ENCODE results near the gene APMAP. TPM values are rescaled to one million over a fixed set of nuclear protein-coding genes. Genes with fewer than 3 reads are reported as not detected.

Gene APMAP
- total and polyA plus RNA-seq, 3 experiments from 2014 or later = 82.5 to 228 (median 83.6) TPM

- Mint-ChIP-seq H3K36me3 (peaks cover 0 to 15% (median 0%) of the 10 kb centered on the region in 3 donors), H3K4me3 (peak overlapping the region in 2 of 7 donors; percentile 39 to 49), H3K4me1 (peaks cover 28 to 38% (median 34%) of the 10 kb centered on the region in 3 donors), H3K27ac (peak overlapping the region in 2 of 8 donors; percentile 24 to 53), H3K27me3 (peaks cover 0 to 3% of the 10 kb centered on the region in 2 donors), H3K9me3 (no peaks in the 10 kb centered on the region)
- Histone ChIP-seq H3K4me1 (ENCODE audit: insufficient read depth, low read length) (peaks cover 30% of the 10 kb centered on the region), H3K27ac (ENCODE audit: low read depth, low read length) (no peak overlapping the region), H3K9me3 (ENCODE audit: low read length) (no peaks in the 10 kb centered on the region), H3K36me3 (ENCODE audit: insufficient read depth, low read length) (no peaks in the 10 kb centered on the region), H3K4me3 (ENCODE audit: low read length) (no peak overlapping the region), H3K27me3 (ENCODE audit: insufficient read depth, low read length, poor library complexity, severe bottlenecking) (no peaks in the 10 kb centered on the region)
- CTCF ChIA-PET = interaction anchor here (1.5 to 8.5 kb wide), 6 partner anchors 65 to 400 kb away, joined by 5 to 147 read pairs (median 8); partner anchors contain the start of gene ACSS1
- DNase-seq = no peak
- POLR2A ChIA-PET = interaction anchor here (1.2 to 4.1 kb wide), 2 partner anchors 62 to 68 kb away, joined by 6 to 26 read pairs; partner anchors contain the start of gene ACSS1
Observed at GRCh38 chr20:24995741-24996448, 3.3 kb upstream of the APMAP start.

- H3K4me3 Mint-ChIP-seq = peak overlapping the region in 6 of 7 donors; percentile 19 to 76 (median 61)
- ChIA-PET CTCF (interaction anchor here (0.8 to 8.5 kb wide), 17 partner anchors 15 to 401 kb away, joined by 3 to 147 read pairs (median 5); partner anchors contain the start of genes ACSS1 and ENTPD6), POLR2A (interaction anchor here (0.9 to 4.1 kb wide), 2 partner anchors 63 to 71 kb away, joined by 3 to 26 read pairs; partner anchors contain the start of gene ACSS1)
- H3K27ac ChIP-seq (ENCODE audit: low read depth, low read length) = no peak overlapping the region
- no peaks in the 10 kb centered on the region for H3K27me3 ChIP-seq (ENCODE audit: insufficient read depth, low read length, poor library complexity, severe bottlenecking)
- H3K9me3 ChIP-seq (ENCODE audit: low read length) = no peaks in the 10 kb centered on the region
- H3K4me1 ChIP-seq (ENCODE audit: insufficient read depth, low read length) = peaks cover 42% of the 10 kb centered on the region
- H3K36me3 ChIP-seq (ENCODE audit: insufficient read depth, low read length) = no peaks in the 10 kb centered on the region
- peak; percentile 66 to 87 (median 77) for DNase-seq
- H3K4me1 Mint-ChIP-seq = peaks cover 40 to 50% (median 46%) of the 10 kb centered on the region in 3 donors
- H3K27me3 Mint-ChIP-seq = peaks cover 0 to 3% of the 10 kb centered on the region in 2 donors
- H3K4me3 ChIP-seq (ENCODE audit: low read length) = no peak overlapping the region
- no peaks in the 10 kb centered on the region for H3K9me3 Mint-ChIP-seq
- peak overlapping the region; percentile 38 to 100 (median 96) for H3K27ac Mint-ChIP-seq
- peaks cover 0 to 18% (median 2%) of the 10 kb centered on the region in 3 donors for H3K36me3 Mint-ChIP-seq
Observed at GRCh38 chr20:24994470-24995368, 2.2 kb upstream of the APMAP start.

GRCh38 chr20:24994186-24994465 is 1.6 kb upstream of the APMAP start:
- POLR2A ChIA-PET = interaction anchor here (0.9 to 4.1 kb wide), 2 partner anchors 64 to 71 kb away, joined by 3 to 26 read pairs; partner anchors contain the start of gene ACSS1
- H3K36me3 Mint-ChIP-seq = peaks cover 0 to 23% (median 2%) of the 10 kb centered on the region in 3 donors
- CTCF ChIA-PET = interaction anchor here (0.8 to 8.5 kb wide), 15 partner anchors 15 to 301 kb away, joined by 3 to 147 read pairs (median 4); partner anchors contain the start of genes ACSS1 and ENTPD6
- peak overlapping the region in 6 of 7 donors; percentile 11 to 83 (median 50) for H3K4me3 Mint-ChIP-seq
- no peaks in the 10 kb centered on the region for H3K9me3 ChIP-seq (ENCODE audit: low read length)
- H3K27me3 ChIP-seq (ENCODE audit: insufficient read depth, low read length, poor library complexity, severe bottlenecking) = no peaks in the 10 kb centered on the region
- H3K27ac ChIP-seq (ENCODE audit: low read depth, low read length) = no peak overlapping the region
- H3K4me3 ChIP-seq (ENCODE audit: low read length) = no peak overlapping the region
- no peaks in the 10 kb centered on the region for H3K9me3 Mint-ChIP-seq
- H3K36me3 ChIP-seq (ENCODE audit: insufficient read depth, low read length) = no peaks in the 10 kb centered on the region
- H3K27ac Mint-ChIP-seq = peak overlapping the region in 7 of 8 donors; percentile 89 to 100 (median 98)
- no peak for DNase-seq
- peaks cover 46 to 56% (median 52%) of the 10 kb centered on the region in 3 donors for H3K4me1 Mint-ChIP-seq
- H3K4me1 ChIP-seq (ENCODE audit: insufficient read depth, low read length) = peaks cover 47% of the 10 kb centered on the region
- H3K27me3 Mint-ChIP-seq = peaks cover 0 to 3% of the 10 kb centered on the region in 2 donors

GRCh38 chr20:24993337-24994185 is 1.0 kb upstream of the APMAP start:
- H3K27me3 Mint-ChIP-seq = peaks cover 0 to 5% of the 10 kb centered on the region in 2 donors
- peak overlapping the region; percentile 94 to 99 (median 96) for H3K4me3 Mint-ChIP-seq

GRCh38 chr20:24991897-24992486 is 559 bp downstream of the APMAP start:
- ChIA-PET CTCF (interaction anchor here (0.7 to 1.6 kb wide), 4 partner anchors 12 to 62 kb away, joined by 3 to 4 read pairs (median 4); no protein-coding TSS in a partner anchor), POLR2A (interaction anchor here (1.2 to 4.1 kb wide), 3 partner anchors 66 to 99 kb away, joined by 3 to 26 read pairs (median 6); partner anchors contain the start of gene ACSS1)
- peak in 2 of 5 donors; percentile 8 to 9 for DNase-seq
- Mint-ChIP-seq H3K4me3 (peak overlapping the region; percentile 94 to 99 (median 96)), H3K27me3 (peaks cover 0 to 6% of the 10 kb centered on the region in 2 donors), H3K9me3 (no peaks in the 10 kb centered on the region), H3K36me3 (peaks cover 0 to 33% (median 2%) of the 10 kb centered on the region in 3 donors), H3K27ac (peak overlapping the region; percentile 97 to 100 (median 98)), H3K4me1 (peaks cover 67 to 77% (median 73%) of the 10 kb centered on the region in 3 donors)
- Histone ChIP-seq H3K9me3 (ENCODE audit: low read length) (no peaks in the 10 kb centered on the region), H3K36me3 (ENCODE audit: insufficient read depth, low read length) (no peaks in the 10 kb centered on the region), H3K27ac (ENCODE audit: low read depth, low read length) (peak overlapping the region; percentile 95), H3K27me3 (ENCODE audit: insufficient read depth, low read length, poor library complexity, severe bottlenecking) (no peaks in the 10 kb centered on the region), H3K4me1 (ENCODE audit: insufficient read depth, low read length) (peaks cover 66% of the 10 kb centered on the region), H3K4me3 (ENCODE audit: low read length) (peak overlapping the region; percentile 84)

More at GRCh38 chr20:24993337-24994185, 1.0 kb upstream of the APMAP start:
- H3K4me1 ChIP-seq (ENCODE audit: insufficient read depth, low read length) = peaks cover 51% of the 10 kb centered on the region
- H3K9me3 ChIP-seq (ENCODE audit: low read length) = no peaks in the 10 kb centered on the region
- Mint-ChIP-seq H3K9me3 (no peaks in the 10 kb centered on the region), H3K27ac (peak overlapping the region; percentile 97 to 100 (median 98)), H3K36me3 (peaks cover 0 to 28% (median 2%) of the 10 kb centered on the region in 3 donors), H3K4me1 (peaks cover 51 to 62% (median 58%) of the 10 kb centered on the region in 3 donors)
- no peaks in the 10 kb centered on the region for H3K36me3 ChIP-seq (ENCODE audit: insufficient read depth, low read length)
- DNase-seq = no peak
- H3K4me3 ChIP-seq (ENCODE audit: low read length) = peak overlapping the region; percentile 84
- peak overlapping the region; percentile 95 for H3K27ac ChIP-seq (ENCODE audit: low read depth, low read length)
- no peaks in the 10 kb centered on the region for H3K27me3 ChIP-seq (ENCODE audit: insufficient read depth, low read length, poor library complexity, severe bottlenecking)
- ChIA-PET POLR2A (interaction anchor here (0.8 to 4.1 kb wide), 4 partner anchors 39 to 72 kb away, joined by 3 to 26 read pairs (median 4); partner anchors contain the start of gene ACSS1), CTCF (interaction anchor here (0.8 to 8.5 kb wide), 15 partner anchors 11 to 301 kb away, joined by 3 to 147 read pairs (median 4); partner anchors contain the start of genes ACSS1 and ENTPD6)

GRCh38 chr20:24990810-24991252 is 1.7 kb downstream of the APMAP start:
- Histone ChIP-seq H3K27ac (ENCODE audit: low read depth, low read length) (no peak overlapping the region), H3K36me3 (ENCODE audit: insufficient read depth, low read length) (no peaks in the 10 kb centered on the region), H3K4me3 (ENCODE audit: low read length) (peak overlapping the region; percentile 84), H3K4me1 (ENCODE audit: insufficient read depth, low read length) (peaks cover 76% of the 10 kb centered on the region), H3K27me3 (ENCODE audit: insufficient read depth, low read length, poor library complexity, severe bottlenecking) (no peaks in the 10 kb centered on the region), H3K9me3 (ENCODE audit: low read length) (no peaks in the 10 kb centered on the region)
- peaks cover 0 to 6% of the 10 kb centered on the region in 2 donors for H3K27me3 Mint-ChIP-seq
- peak overlapping the region; percentile 94 to 99 (median 96) for H3K4me3 Mint-ChIP-seq
- H3K27ac Mint-ChIP-seq = peak overlapping the region; percentile 54 to 100 (median 98)
- DNase-seq = no peak
- POLR2A ChIA-PET = interaction anchor here (1.3 kb wide), 1 partner anchor 67 kb away, joined by 3 read pairs; the partner anchor contains the start of gene ACSS1
- H3K36me3 Mint-ChIP-seq = peaks cover 0 to 33% (median 2%) of the 10 kb centered on the region in 3 donors
- no peaks in the 10 kb centered on the region for H3K9me3 Mint-ChIP-seq
- CTCF ChIA-PET = no interaction called here
- peaks cover 79 to 89% (median 85%) of the 10 kb centered on the region in 3 donors for H3K4me1 Mint-ChIP-seq
